WTC11 (cell line): ENCODE measurements around the gene NELL1.

Source experiments
- ETV6 ChIP-seq: sonication (generic); formaldehyde crosslinking; IDR thresholded peaks from 2 replicates; pipeline ENCODE4 v1.8.1; 2022; ENCODE audit warnings: mild to moderate bottlenecking, missing genetic modification reagents
- FOXJ3 ChIP-seq: sonication (generic); formaldehyde crosslinking; IDR thresholded peaks from 2 replicates; pipeline ENCODE4 v1.9.0; 2021; ENCODE audit warnings: missing genetic modification reagents, mild to moderate bottlenecking, borderline replicate concordance
- GRHL2 ChIP-seq: fragments of 250-450 bp; sonication (Bioruptor Pico); IDR thresholded peaks from 2 replicates; pipeline ENCODE4 v1.8.0; 2022; ENCODE audit warnings: mild to moderate bottlenecking, moderate library complexity; ENCODE audit not compliant: insufficient replicate concordance, severe bottlenecking
- NR3C1 ChIP-seq: sonication (generic); formaldehyde crosslinking; conservative IDR thresholded peaks from 2 replicates; pipeline ENCODE4 v1.8.1; 2023; ENCODE audit warnings: low read depth, mild to moderate bottlenecking, missing genetic modification reagents
- RELA ChIP-seq: sonication (generic); formaldehyde crosslinking; IDR thresholded peaks from 2 replicates; pipeline ENCODE4 v1.8.1; 2022; ENCODE audit warnings: missing genetic modification reagents, mild to moderate bottlenecking, borderline replicate concordance

- no peak for TF ChIP-seq FOXJ3 (CRISPR knock-in tag)
- no peak for TF ChIP-seq RELA (CRISPR knock-in tag)
- TF ChIP-seq GRHL2 (CRISPR knock-in tag) = no peak
- TF ChIP-seq ETV6 (CRISPR knock-in tag) = no peak
- TF ChIP-seq NR3C1 (CRISPR knock-in tag) = no peak
These were observed 580.8 kb downstream of the NELL1 start for GRCh38 chr11:21250196-21250595.
